HepG2 (cell line): ENCODE results near the gene KCNQ1OT1.

ENCODE experiments used
- CTCF ChIP-seq: sonication (generic); formaldehyde crosslinking; IDR thresholded peaks from 2 replicates; pipeline ENCODE4 v1.5.0; 2020; ENCODE audit warnings: mild to moderate bottlenecking, missing genetic modification reagents, moderate library complexity
- EP300 ChIP-seq, 3 experiments: sonication (generic) in 1 of 3; formaldehyde crosslinking in 1 of 3; IDR thresholded peaks; 2 replicates each; pipeline versions ENCODE4 v1.5.1 to v1.6.1; 2011 to 2020; ENCODE audit warnings: low read depth in 2 of 3, low read length in 2 of 3, borderline replicate concordance in 1 of 3, improper control_type of control experiment in 1 of 3, mild to moderate bottlenecking in 1 of 3, missing genetic modification reagents in 1 of 3, moderate library complexity in 1 of 3
- FOXO1 ChIP-seq: sonication (generic); formaldehyde crosslinking; IDR thresholded peaks from 2 replicates; pipeline ENCODE4 v1.4.0; 2020; ENCODE audit warnings: missing genetic modification reagents
- GATAD2A ChIP-seq: IDR thresholded peaks from 2 replicates; pipeline ENCODE4 v1.6.1; 2016
- JUNB ChIP-seq: sonication (generic); formaldehyde crosslinking; IDR thresholded peaks from 2 replicates; pipeline ENCODE4 v1.8.0; 2022; ENCODE audit warnings: missing genetic modification reagents, mild to moderate bottlenecking, borderline replicate concordance
- MYC ChIP-seq: sonication (generic); formaldehyde crosslinking; IDR thresholded peaks from 2 replicates; pipeline ENCODE4 v1.9.0; 2021; ENCODE audit warnings: missing genetic modification reagents, borderline replicate concordance
- NFRKB ChIP-seq: fragments of 450-650 bp; IDR thresholded peaks from 2 replicates; pipeline ENCODE4 v1.6.1; 2017
- RFX5 ChIP-seq: IDR thresholded peaks from 2 replicates; pipeline ENCODE4 v1.6.1; 2011; ENCODE audit warnings: low read depth, low read length, improper control_type of control experiment
- SOX6 ChIP-seq, 2 experiments: fragments of 450-650 bp in 1 of 2; sonication (generic) in 1 of 2; formaldehyde crosslinking in 1 of 2; IDR thresholded peaks; 2 replicates each; pipeline versions ENCODE4 v1.4.0 to v1.6.1; 2017 to 2020; ENCODE audit warnings: antibody characterized with exemption in 1 of 2, mild to moderate bottlenecking in 1 of 2, missing genetic modification reagents in 1 of 2
- TBL1XR1 ChIP-seq: fragments of 150-350 bp; IDR thresholded peaks from 2 replicates; pipeline ENCODE4 v1.6.1; 2014; ENCODE audit warnings: borderline replicate concordance, low read length; ENCODE audit not compliant: partially characterized antibody
- ZBTB10 ChIP-seq: sonication (generic); formaldehyde crosslinking; IDR thresholded peaks from 2 replicates; pipeline ENCODE4 v1.4.0; 2020; ENCODE audit warnings: missing genetic modification reagents, borderline replicate concordance
- ZBTB7A ChIP-seq: sonication (generic); formaldehyde crosslinking; IDR thresholded peaks from 2 replicates; pipeline ENCODE4 v1.8.0; 2022; ENCODE audit warnings: mild to moderate bottlenecking, missing genetic modification reagents
- ZNF850 ChIP-seq: sonication (generic); formaldehyde crosslinking; conservative IDR thresholded peaks from 2 replicates; pipeline ENCODE4 v1.9.0; 2021; ENCODE audit warnings: mild to moderate bottlenecking, missing genetic modification reagents

DNA sequence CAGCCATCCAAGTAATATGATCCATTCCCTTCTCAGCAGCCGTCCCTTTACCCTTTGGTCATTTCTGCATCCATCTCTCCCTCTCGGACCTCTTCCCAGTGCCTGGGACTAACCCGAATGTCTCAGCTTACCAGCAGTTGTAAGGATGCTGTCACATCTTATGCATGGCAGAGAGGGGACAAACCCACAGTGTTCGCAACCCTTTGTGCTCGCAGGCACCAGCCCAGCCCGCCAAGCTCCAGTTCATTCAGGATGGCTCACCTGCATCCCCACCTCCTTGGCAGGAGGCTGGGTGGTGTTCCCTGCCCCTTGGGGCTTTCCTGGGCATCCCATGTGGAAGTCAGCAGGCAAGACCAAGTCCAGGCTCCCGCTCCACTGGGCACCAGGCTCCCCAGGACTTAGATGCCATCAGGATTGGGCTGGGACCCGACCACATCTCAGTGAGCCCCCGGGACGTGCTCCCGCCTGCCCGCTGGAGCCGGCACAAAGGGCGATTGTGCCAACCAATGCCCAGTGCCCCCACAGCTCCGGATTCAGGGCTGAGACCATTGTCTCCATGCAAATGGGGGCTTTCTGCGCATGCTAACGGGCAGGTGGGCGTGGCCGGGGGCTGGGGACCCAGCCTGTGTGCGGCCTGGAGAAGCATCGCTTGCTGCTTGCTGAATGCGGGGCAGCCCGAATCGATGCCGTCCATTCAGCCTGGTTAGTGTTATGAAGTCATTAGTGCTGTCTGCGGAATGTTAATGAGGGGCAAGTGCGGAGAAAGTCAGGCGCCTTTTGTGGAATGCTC lies 108.6 kb downstream of the KCNQ1OT1 start:
- TF ChIP-seq GATAD2A (CRISPR knock-in tag) (no peak), EP300 (IDR thresholded peaks at IDR 0.05; ENCODE audit: low read depth in 2 of 2, low read length in 2 of 2) (no peak), EP300 (CRISPR knock-in tag; IDR thresholded peaks at IDR 0.05; ENCODE audit: borderline replicate concordance) (no peak), SOX6 (IDR thresholded peaks at IDR 0.05) (no peak), SOX6 (CRISPR knock-in tag; IDR thresholded peaks at IDR 0.05) (no peak), TBL1XR1 (no peak), ZBTB10 (no peak), ZNF850 (CRISPR knock-in tag) (no peak), CTCF (no peak), NFRKB (no peak), JUNB (CRISPR knock-in tag) (no peak), MYC (CRISPR knock-in tag) (no peak), FOXO1 (CRISPR knock-in tag) (no peak), RFX5 (no peak), ZBTB7A (no peak)
